Muscle of leg (tissue), 16 donors: ENCODE data around the gene TRAPPC3L. TPM values are rescaled to one million over a fixed set of nuclear protein-coding genes. Genes with fewer than 3 reads are reported as not detected.

Experiments used
- DNase-seq: peaks from one replicate; pipeline ENCODE4 v3.0.0; 2013
- H3K27ac ChIP-seq: one replicate; pipeline ENCODE4 v1.5.1; 2013; ENCODE audit warnings: mild to moderate bottlenecking, low read length, control low read depth
- H3K27me3 ChIP-seq: one replicate; pipeline ENCODE4 v1.6.1; 2013; ENCODE audit warnings: low read length; ENCODE audit not compliant: control insufficient read depth, insufficient read depth
- H3K36me3 ChIP-seq: one replicate; pipeline ENCODE4 v1.6.1; 2013; ENCODE audit warnings: low read length; ENCODE audit not compliant: control insufficient read depth, insufficient read depth
- H3K4me1 ChIP-seq: one replicate; pipeline ENCODE4 v1.6.1; 2013; ENCODE audit warnings: low read length; ENCODE audit not compliant: control insufficient read depth, insufficient read depth
- H3K4me3 ChIP-seq: one replicate; pipeline ENCODE4 v1.5.1; 2013; ENCODE audit warnings: low read length, control low read depth
- H3K9me3 ChIP-seq: replicated peaks from 2 replicates; pipeline ENCODE4 v1.6.1; 2013; ENCODE audit warnings: low read depth, low read length; ENCODE audit not compliant: control insufficient read depth
- WGBS: methylation state at CpG from one replicate; pipeline ENCODE4 v1.1.5; 2013; ENCODE audit warnings: missing lambda C conversion rate; ENCODE audit not compliant: insufficient coverage; 5-methylcytosine and 5-hydroxymethylcytosine counted together
- long read RNA-seq, 11 donors: transcript quantifications; one replicate each; lab custom pipeline, GENCODE V29; 2026
- polyA plus RNA-seq, 8 donors: library from polyadenylated mRNA; unstranded; fragments of 120-200 nt; gene quantifications; one replicate each; pipeline versions ENCODE4 v1.2.1 to v1.2.3, GENCODE V29; 2013; ENCODE audit warnings: inconsistent platforms in 1 of 8, low replicate concordance in 1 of 8; ENCODE audit not compliant: insufficient read length in 8 of 8, insufficient read depth in 1 of 8
- total RNA-seq: library from RNA; stranded (reverse); fragments of 120-200 nt; gene quantifications from one replicate; pipeline ENCODE4 v1.2.4, GENCODE V29; 2013

The TRAPPC3L gene
- total RNA-seq (0.09 TPM), polyA plus RNA-seq (under 1 TPM in 7 of 8 donors, not detected in 1; 0.07 to 0.18 (median 0.11) TPM)
- long read RNA-seq, donor 1 = 0 reads
- long read RNA-seq, donor 2 = 0 reads
- long read RNA-seq, donor 3 = 0 reads
- long read RNA-seq, donor 4 = 0 reads
- long read RNA-seq, donor 5, partial matches to known transcripts = 0 of 1 reads
- long read RNA-seq, donor 5, other reads (novel, unspliced or antisense) = 0 of 1 reads
- long read RNA-seq, donor 6 = 0 reads
- long read RNA-seq, donor 7 = 0 reads
- long read RNA-seq, donor 8 = 0 reads
- long read RNA-seq, donor 9 = 0 reads
- long read RNA-seq, donor 10 = 0 reads
- long read RNA-seq, donor 11, partial matches to known transcripts = 221 of 307 reads
- long read RNA-seq, donor 11, other reads (novel, unspliced or antisense) = 86 of 307 reads

DNA sequence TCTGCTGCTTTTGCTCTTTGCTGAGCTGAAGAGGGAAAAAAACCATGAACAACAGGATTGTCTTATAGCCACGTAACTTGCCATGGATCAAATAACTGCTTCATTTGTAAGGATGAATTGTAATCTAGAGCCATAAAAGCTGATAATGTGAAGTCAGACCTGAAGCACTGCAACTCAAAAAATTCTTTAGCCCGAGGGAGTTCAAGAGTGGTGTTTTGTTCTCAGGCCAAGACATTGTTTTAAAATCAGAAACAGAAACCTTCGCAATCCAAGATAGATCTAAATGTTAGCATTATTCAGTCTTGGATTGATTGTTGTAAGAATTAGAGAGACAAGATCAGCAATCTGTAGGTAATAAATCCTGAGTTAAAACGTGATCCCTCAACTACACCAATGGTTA is at the start of gene TRAPPC3L:
TSS of gene TRAPPC3L (minus strand) at position 34 of the 400 bp plus-strand sequence. CDS start 170 bp downstream, outside the sequence.
- WGBS = no CpG with 5 or more reads among the region's 4 CpGs
- Histone ChIP-seq H3K27me3 (no peaks in the 10 kb centered on the region), H3K9me3 (no peaks in the 10 kb centered on the region), H3K36me3 (no peaks in the 10 kb centered on the region), H3K4me1 (no peaks in the 10 kb centered on the region), H3K27ac (no peak within 1 kb of the TSS), H3K4me3 (no peak within 1 kb of the TSS)
- DNase-seq = no peak

DNA sequence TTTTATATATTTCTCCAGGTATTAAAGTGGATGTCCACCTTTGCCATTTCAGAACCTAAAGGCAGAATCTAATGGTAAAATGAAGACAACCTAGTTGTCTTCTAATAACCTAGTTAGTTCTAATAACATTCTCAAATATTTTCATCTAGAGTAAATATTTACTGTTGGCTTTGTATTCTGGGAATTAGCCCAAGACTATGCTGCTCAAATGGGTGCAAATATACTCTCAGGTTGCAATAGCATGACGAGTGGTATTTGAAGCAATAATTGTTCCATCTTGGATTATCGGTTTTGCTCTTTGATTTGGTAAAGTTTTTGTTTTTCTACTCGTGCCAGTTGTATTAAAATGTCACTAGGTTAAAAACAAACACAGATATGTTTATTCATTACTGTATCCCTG is 49.8 kb upstream of the TRAPPC3L start:
- WGBS = no CpG with 5 or more reads among the region's 3 CpGs
- Histone ChIP-seq H3K27me3 (no peaks in the 10 kb centered on the region), H3K9me3 (no peaks in the 10 kb centered on the region), H3K27ac (no peak overlapping the region), H3K4me1 (no peaks in the 10 kb centered on the region), H3K36me3 (peaks cover 16% of the 10 kb centered on the region), H3K4me3 (no peak overlapping the region)
- no peak for DNase-seq

DNA sequence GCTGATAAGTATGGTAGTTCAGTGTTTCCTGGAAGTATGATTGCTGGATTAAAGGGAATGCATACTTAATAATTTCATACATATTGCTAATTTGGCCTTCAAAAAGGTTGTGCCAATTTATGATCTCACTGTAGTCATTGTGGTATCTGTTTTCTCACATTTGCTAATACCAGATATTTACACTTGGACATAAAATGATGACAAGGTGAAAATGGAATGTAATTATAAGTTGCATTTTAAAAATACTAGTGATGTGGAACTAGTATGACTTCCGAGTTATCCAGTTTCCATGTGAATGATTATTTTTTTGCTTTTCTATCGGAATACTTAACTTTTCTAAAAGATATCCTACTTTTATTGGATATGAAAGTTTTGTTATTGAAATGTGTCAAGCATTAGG is 41.3 kb upstream of the TRAPPC3L start:
- no CpG with 5 or more reads among the region's 2 CpGs for WGBS
- Histone ChIP-seq H3K27me3 (no peaks in the 10 kb centered on the region), H3K4me1 (no peaks in the 10 kb centered on the region), H3K9me3 (no peaks in the 10 kb centered on the region), H3K4me3 (no peak overlapping the region), H3K36me3 (peaks cover 31% of the 10 kb centered on the region), H3K27ac (no peak overlapping the region)
- no peak for DNase-seq

DNA sequence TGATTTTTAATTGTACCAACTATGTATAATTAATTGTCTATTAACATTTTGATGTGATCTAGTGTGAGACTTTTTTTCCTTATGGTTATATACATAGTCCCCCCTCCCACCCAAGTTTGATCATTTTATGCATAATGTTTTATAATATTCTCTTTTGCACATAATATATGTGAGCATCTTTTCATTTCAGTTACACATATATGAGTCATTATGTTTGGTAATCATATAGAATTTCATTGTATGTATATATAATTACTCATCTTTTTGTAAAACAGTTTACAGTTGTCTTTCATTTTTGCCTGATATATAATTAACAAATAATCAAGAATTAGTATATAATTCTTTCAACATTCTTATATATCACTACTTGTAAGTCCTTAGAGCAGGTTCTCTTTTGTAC is 40.8 kb upstream of the TRAPPC3L start:
- H3K27ac ChIP-seq = no peak overlapping the region
- H3K4me1 ChIP-seq = no peaks in the 10 kb centered on the region
- no peak overlapping the region for H3K4me3 ChIP-seq
- DNase-seq = no peak
- H3K27me3 ChIP-seq = no peaks in the 10 kb centered on the region
- H3K36me3 ChIP-seq = peaks cover 28% of the 10 kb centered on the region
- H3K9me3 ChIP-seq = no peaks in the 10 kb centered on the region

DNA sequence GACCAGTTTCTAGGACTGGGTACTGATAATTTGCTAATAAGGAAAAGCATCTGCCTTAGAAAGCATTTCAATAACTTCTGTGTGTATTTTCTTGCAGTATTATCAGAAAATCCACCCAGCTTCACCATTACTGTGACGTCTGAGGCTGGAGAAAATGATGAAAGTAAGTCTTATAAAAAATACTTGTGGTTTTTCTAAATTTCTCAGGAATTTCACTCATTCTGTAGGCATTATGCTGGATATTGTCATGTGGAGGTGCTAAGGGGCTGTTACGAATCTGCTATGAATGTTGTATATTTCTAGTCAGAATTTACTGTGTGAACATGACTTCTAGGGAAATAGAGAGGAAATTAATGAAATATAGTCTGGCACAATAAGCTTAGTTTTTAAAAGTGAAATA is 34.7 kb upstream of the TRAPPC3L start:
- WGBS = no CpG with 5 or more reads among the region's 2 CpGs
- H3K4me1 ChIP-seq = no peaks in the 10 kb centered on the region
- no peak overlapping the region for H3K27ac ChIP-seq
- H3K9me3 ChIP-seq = no peaks in the 10 kb centered on the region
- peaks cover 19% of the 10 kb centered on the region for H3K36me3 ChIP-seq
- H3K4me3 ChIP-seq = no peak overlapping the region
- no peaks in the 10 kb centered on the region for H3K27me3 ChIP-seq
- DNase-seq = no peak

DNA sequence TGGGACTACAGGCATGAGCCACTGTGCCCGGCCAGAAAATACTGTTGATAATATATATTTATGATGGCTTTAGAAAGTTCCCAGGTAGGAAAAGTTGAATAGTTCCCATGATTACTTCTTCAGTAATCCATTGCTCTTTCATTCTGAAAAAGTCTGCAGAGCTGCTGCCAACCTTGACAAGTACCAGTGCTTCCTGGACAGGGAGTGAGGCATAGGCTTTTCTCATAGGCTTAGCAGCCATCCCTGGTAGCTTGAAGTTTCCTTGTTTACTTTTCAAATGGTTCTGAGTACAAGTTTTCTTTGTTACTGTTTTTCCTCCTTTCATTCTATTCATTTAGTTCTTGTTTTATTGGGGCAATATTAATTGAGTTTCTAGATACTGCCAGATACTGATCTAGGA is 33.7 kb upstream of the TRAPPC3L start:
- WGBS = no CpG with 5 or more reads among the region's 1 CpG
- no peaks in the 10 kb centered on the region for H3K9me3 ChIP-seq
- H3K36me3 ChIP-seq = peaks cover 19% of the 10 kb centered on the region
- no peaks in the 10 kb centered on the region for H3K27me3 ChIP-seq
- no peak overlapping the region for H3K4me3 ChIP-seq
- no peak for DNase-seq
- no peaks in the 10 kb centered on the region for H3K4me1 ChIP-seq
- H3K27ac ChIP-seq = no peak overlapping the region

DNA sequence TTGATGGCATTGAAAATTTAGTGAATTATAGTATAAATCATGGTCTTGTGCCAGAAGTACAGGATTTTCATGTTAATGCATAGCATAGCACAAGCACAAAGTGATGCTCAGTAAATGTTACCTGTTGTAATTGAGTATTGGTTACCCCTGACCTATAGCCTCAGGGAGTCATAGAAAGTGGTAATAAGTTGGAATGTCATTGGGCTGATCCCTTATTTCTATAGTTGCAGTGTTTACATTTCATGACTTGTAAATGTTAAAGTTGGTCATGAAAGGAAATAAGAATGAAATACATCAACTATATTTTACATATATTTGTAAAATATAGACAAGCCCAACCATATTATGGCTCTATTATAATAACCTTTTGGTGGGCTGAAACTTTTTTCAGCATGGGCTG is 32.9 kb upstream of the TRAPPC3L start:
- Histone ChIP-seq H3K9me3 (no peaks in the 10 kb centered on the region), H3K4me3 (no peak overlapping the region), H3K27ac (no peak overlapping the region), H3K36me3 (peaks cover 15% of the 10 kb centered on the region), H3K27me3 (no peaks in the 10 kb centered on the region), H3K4me1 (no peaks in the 10 kb centered on the region)
- no peak for DNase-seq

DNA sequence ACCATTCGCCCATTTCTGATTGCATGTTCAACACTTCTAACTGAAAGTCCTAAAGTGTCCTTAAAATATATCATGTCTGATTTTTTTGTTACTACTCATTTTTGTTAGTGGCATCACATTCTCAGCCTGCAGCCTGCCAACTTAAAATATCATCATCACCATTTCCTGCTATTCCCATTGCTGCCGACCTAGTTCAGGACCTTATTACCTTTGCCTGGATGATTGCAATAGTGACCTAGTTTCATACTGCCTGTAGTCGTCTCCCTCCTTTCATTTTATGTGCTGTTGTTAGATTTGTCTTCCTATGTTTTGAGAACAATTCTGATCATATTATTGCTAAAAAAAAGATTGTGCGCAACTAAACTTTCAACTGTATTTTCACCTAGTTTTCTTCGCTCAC is 32.0 kb upstream of the TRAPPC3L start:
- 100% methylated on average over 1 of the region's 5 CpGs for WGBS
- Histone ChIP-seq H3K4me3 (no peak overlapping the region), H3K36me3 (peaks cover 12% of the 10 kb centered on the region), H3K27me3 (no peaks in the 10 kb centered on the region), H3K9me3 (no peaks in the 10 kb centered on the region), H3K4me1 (peaks cover 2% of the 10 kb centered on the region), H3K27ac (no peak overlapping the region)
- no peak for DNase-seq

DNA sequence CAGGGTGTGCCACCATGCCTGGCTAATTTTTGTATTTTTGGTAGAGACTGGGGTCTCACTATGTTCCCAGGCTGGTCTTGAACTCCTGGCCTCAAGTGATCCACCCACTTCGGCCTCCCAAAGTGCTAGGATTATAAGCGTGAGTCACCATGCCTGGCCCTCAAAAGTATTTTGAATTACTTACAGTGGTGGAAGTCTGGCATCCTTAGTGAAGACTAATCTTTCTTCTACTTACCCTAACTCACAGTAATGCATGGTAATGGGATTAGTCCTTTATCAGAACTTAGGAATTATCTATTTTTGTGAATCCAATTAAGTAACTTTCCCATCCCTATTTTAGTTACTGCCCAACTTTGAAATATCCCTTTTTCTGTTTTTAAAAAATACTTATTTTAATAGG is 29.7 kb upstream of the TRAPPC3L start:
- Histone ChIP-seq H3K27me3 (no peaks in the 10 kb centered on the region), H3K9me3 (no peaks in the 10 kb centered on the region), H3K27ac (no peak overlapping the region), H3K4me3 (no peak overlapping the region), H3K4me1 (peaks cover 2% of the 10 kb centered on the region), H3K36me3 (peaks cover 12% of the 10 kb centered on the region)
- WGBS = no CpG with 5 or more reads among the region's 2 CpGs
- DNase-seq = no peak

DNA sequence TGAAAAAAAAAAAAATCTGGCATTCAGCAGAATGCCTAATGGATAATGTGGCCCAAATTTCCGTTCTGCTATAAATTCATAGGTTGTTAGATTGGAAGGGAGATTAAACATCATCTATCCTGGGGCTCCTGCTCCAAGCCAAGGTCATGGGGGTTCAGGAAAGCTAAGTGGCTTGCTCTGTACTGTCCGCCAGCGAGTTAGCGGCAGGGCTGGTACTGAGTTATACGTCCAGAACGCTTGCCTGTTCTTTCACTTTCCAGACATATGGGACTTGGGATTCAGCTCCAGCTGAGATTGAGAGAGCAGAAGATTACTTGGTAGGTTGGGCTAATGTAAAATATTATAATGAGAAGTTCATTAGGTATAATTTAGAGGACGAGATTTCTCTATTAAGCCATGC is 26.7 kb upstream of the TRAPPC3L start:
- H3K27me3 ChIP-seq = no peaks in the 10 kb centered on the region
- peaks cover 10% of the 10 kb centered on the region for H3K36me3 ChIP-seq
- no peaks in the 10 kb centered on the region for H3K9me3 ChIP-seq
- H3K27ac ChIP-seq = peak overlapping the region; percentile 94
- peaks cover 2% of the 10 kb centered on the region for H3K4me1 ChIP-seq
- DNase-seq = peak; percentile 43
- WGBS = no CpG with 5 or more reads among the region's 7 CpGs
- peak overlapping the region; percentile 99 for H3K4me3 ChIP-seq

DNA sequence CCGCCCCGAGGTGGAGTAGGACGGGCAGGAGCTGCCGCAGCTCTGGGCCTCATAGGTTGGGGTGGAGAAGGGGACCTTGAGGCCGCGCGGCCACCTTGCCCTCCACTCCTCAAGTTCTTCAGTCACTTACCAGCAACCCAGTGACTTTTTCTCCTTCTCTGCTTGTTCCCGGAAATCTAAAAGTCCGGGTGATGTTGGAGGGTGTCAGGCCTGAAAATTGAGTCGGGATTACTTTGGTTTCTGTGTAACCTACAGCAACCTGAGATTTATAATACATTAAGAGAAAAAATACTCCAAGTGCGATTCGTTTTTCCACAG is 26.2 kb upstream of the TRAPPC3L start:
- H3K36me3 ChIP-seq = peaks cover 8% of the 10 kb centered on the region
- peak overlapping the region; percentile 94 for H3K27ac ChIP-seq
- peaks cover 2% of the 10 kb centered on the region for H3K4me1 ChIP-seq
- H3K27me3 ChIP-seq = no peaks in the 10 kb centered on the region
- H3K9me3 ChIP-seq = no peaks in the 10 kb centered on the region
- no peak for DNase-seq
- no CpG with 5 or more reads among the region's 12 CpGs for WGBS
- peak overlapping the region; percentile 99 for H3K4me3 ChIP-seq
